Measurements from ENCODE around the gene PLD5. TPM values are rescaled to one million over a fixed set of nuclear protein-coding genes. Genes with fewer than 3 reads are reported as not detected.
A peak's percentile ranks its signal among the peaks of the same experiment; 100 is the strongest.

Gene PLD5
- total RNA-seq, 1 experiment from 2014 or later = not detected

DNA sequence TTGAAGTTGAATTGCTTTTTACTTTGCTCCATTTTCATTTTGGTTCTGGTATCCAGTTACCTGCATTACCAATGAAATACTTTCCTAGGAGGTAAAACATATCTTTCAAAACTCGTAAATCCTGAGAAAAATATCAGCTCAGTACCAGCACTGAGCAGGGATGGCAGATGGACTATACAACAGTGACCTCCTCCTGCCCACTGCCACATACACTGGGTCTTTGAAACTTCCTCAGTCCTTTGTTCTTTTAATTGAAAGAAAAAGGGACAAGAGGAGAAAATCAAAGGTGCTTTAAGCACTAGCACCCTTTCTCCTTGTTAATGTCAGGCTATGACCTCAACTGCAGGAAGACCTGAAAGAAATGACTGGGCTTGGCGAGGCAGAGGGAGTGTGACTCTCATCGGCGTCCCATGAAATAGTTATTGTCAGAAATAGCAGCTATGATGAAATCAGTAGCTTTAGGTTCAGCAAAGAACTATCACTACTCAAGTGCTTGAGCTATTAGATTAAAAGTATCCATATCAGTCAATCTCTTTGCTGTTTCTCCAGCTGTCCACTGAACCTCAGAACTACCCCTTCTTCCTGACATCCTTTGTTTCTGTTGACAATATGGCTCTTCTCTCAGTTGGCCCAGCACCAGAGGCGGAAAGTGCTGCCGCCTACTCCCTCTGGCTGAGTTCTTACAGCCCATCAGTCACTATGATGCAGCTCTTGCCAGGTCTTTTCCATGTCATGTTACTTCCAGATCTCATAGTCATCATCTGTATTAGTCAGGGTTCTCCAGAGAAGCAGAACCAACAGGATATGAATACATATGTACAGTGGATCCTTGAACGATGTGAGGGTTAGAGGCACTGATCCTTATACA, 318.6 kb downstream of the PLD5 start:
- no TSS peak for BruUV-seq (replicated peaks)
- H3K4me2 ChIP-seq (ENCODE audit: low read length) = no peak overlapping the region

DNA sequence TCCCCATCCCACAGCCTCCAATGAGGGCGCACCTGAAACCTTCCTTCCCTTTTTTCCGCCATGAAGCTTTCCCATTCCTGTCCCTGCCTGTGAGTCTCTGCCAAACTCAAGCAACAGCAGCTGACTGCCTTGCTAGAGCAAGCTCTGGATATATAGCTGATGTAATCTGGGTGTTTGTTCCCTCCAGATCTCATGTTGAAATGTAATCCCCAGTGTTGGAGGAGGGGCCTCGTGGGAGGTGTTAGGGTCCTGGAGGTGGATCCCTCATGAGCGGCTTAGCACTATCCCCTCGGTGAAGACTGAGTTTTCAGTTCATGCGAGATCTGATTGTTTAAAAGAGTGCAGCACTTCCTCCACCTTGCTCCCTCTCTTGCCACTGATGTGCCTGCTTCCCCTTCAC, 321.2 kb downstream of the PLD5 start:
- Histone ChIP-seq H3K9ac (ENCODE audit: low read length) (no peak overlapping the region), H2AFZ (ENCODE audit: low read length) (no peak overlapping the region), H3K27me3 (ENCODE audit: low read length) (no peaks in the 10 kb centered on the region), H3F3A (ENCODE audit: low read length, unreplicated experiment) (no peaks in the 10 kb centered on the region), H3K36me3 (ENCODE audit: low read depth, low read length) (no peaks in the 10 kb centered on the region), H3K9me2 (replicated peaks; ENCODE audit: low read length) (no peaks in the 10 kb centered on the region; the same call in 1 of the 2 replicates), H3K79me2 (ENCODE audit: low read length) (no peaks in the 10 kb centered on the region), H3K9me3 (ENCODE audit: low read length) (no peaks in the 10 kb centered on the region), H3K4me1 (ENCODE audit: insufficient read depth, low read length) (peaks cover 4% of the 10 kb centered on the region; the same call in 1 of the 2 replicates), H3K4me2 (ENCODE audit: low read length) (no peak overlapping the region), H4K20me1 (ENCODE audit: low read length) (no peaks in the 10 kb centered on the region), H3K27ac (ENCODE audit: low read length) (no peak overlapping the region), H3K4me3 (ENCODE audit: low read length) (no peak overlapping the region)
- BruUV-seq (replicated peaks) = no TSS peak
- intact Hi-C loops (cut with micrococcal nuclease) = no loop called here
- ChIA-PET CTCF (no interaction called here), POLR2A (ENCODE audit: unreplicated experiment) (no interaction called here)
- ATAC-seq (no peak), DNase-seq (no peak)
- TF ChIP-seq, protein P1, sequence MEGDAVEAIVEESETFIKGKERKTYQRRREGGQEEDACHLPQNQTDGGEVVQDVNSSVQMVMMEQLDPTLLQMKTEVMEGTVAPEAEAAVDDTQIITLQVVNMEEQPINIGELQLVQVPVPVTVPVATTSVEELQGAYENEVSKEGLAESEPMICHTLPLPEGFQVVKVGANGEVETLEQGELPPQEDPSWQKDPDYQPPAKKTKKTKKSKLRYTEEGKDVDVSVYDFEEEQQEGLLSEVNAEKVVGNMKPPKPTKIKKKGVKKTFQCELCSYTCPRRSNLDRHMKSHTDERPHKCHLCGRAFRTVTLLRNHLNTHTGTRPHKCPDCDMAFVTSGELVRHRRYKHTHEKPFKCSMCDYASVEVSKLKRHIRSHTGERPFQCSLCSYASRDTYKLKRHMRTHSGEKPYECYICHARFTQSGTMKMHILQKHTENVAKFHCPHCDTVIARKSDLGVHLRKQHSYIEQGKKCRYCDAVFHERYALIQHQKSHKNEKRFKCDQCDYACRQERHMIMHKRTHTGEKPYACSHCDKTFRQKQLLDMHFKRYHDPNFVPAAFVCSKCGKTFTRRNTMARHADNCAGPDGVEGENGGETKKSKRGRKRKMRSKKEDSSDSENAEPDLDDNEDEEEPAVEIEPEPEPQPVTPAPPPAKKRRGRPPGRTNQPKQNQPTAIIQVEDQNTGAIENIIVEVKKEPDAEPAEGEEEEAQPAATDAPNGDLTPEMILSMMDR (conservative IDR thresholded peaks at IDR 0.05; ENCODE audit: low read depth, low read length) = no peak
- no peak for TF ChIP-seq EZH2 (IDR thresholded peaks at IDR 0.05; ENCODE audit: low read length, unreplicated experiment)
- no peak for TF ChIP-seq EZH2phosphoT487 (IDR thresholded peaks at IDR 0.05; ENCODE audit: borderline replicate concordance, low read length)

More for the DNA sequence above, 318.6 kb downstream of the PLD5 start:
- Histone ChIP-seq H3K27me3 (ENCODE audit: low read length) (no peaks in the 10 kb centered on the region), H3K79me2 (ENCODE audit: low read length) (no peaks in the 10 kb centered on the region), H3K4me1 (ENCODE audit: insufficient read depth, low read length) (peaks cover 4% of the 10 kb centered on the region; the same call in 1 of the 2 replicates), H3K4me3 (ENCODE audit: low read length) (no peak overlapping the region), H4K20me1 (ENCODE audit: low read length) (no peaks in the 10 kb centered on the region), H3K36me3 (ENCODE audit: low read depth, low read length) (no peaks in the 10 kb centered on the region), H3K9me3 (ENCODE audit: low read length) (no peaks in the 10 kb centered on the region), H2AFZ (ENCODE audit: low read length) (no peak overlapping the region), H3K9ac (ENCODE audit: low read length) (no peak overlapping the region), H3F3A (ENCODE audit: low read length, unreplicated experiment) (no peaks in the 10 kb centered on the region), H3K27ac (ENCODE audit: low read length) (peak overlapping the region; percentile 33), H3K9me2 (replicated peaks; ENCODE audit: low read length) (no peaks in the 10 kb centered on the region; the same call in 1 of the 2 replicates)
- CTCF ChIA-PET = no interaction called here
- TF ChIP-seq EZH2 (IDR thresholded peaks at IDR 0.05; ENCODE audit: low read length, unreplicated experiment) = no peak
- TF ChIP-seq, protein P1 (conservative IDR thresholded peaks at IDR 0.05; ENCODE audit: low read depth, low read length) = no peak
- no peak for TF ChIP-seq EZH2phosphoT487 (IDR thresholded peaks at IDR 0.05; ENCODE audit: borderline replicate concordance, low read length)
- intact Hi-C loops (cut with micrococcal nuclease) = no loop called here
- DNase-seq = peak; percentile 64
- POLR2A ChIA-PET (ENCODE audit: unreplicated experiment) = no interaction called here
- peak; percentile 71 for ATAC-seq

DNA sequence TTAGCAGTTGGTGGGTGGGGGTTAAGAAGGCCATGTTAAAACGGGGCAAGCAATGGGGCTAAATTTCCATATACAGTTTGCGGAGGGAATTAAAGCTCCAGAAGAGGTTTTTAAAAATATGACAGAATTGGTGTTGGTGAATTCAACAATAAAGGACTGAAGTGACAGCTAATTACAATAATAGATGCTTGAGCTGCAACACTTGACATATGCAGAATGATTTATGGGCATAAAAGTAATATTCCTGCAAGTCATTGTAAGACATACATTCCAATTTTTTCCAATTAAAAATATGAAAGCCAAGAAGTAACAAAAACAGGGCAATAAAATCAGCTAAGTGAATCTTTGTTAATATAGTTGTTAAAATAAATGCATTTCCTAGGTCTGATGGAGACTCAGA, 323.4 kb downstream of the PLD5 start:
- BruUV-seq (replicated peaks) = no TSS peak
- POLR2A ChIA-PET (ENCODE audit: unreplicated experiment) = no interaction called here
- Histone ChIP-seq H3K79me2 (ENCODE audit: low read length) (no peaks in the 10 kb centered on the region), H3K4me3 (ENCODE audit: low read length) (no peak overlapping the region), H3K9me2 (replicated peaks; ENCODE audit: low read length) (no peaks in the 10 kb centered on the region; the same call in 1 of the 2 replicates), H2AFZ (ENCODE audit: low read length) (no peak overlapping the region), H3K9ac (ENCODE audit: low read length) (no peak overlapping the region), H3K4me1 (ENCODE audit: insufficient read depth, low read length) (no peaks in the 10 kb centered on the region), H3K4me2 (ENCODE audit: low read length) (no peak overlapping the region), H3K27me3 (ENCODE audit: low read length) (peaks cover 6% of the 10 kb centered on the region; the same call in 1 of the 2 replicates), H3F3A (ENCODE audit: low read length, unreplicated experiment) (no peaks in the 10 kb centered on the region), H3K9me3 (ENCODE audit: low read length) (no peaks in the 10 kb centered on the region), H4K20me1 (ENCODE audit: low read length) (no peaks in the 10 kb centered on the region), H3K27ac (ENCODE audit: low read length) (no peak overlapping the region), H3K36me3 (ENCODE audit: low read depth, low read length) (no peaks in the 10 kb centered on the region)
- DNase-seq (no peak), ATAC-seq (no peak)
- CTCF ChIA-PET = no interaction called here
- TF ChIP-seq, protein P1 (conservative IDR thresholded peaks at IDR 0.05; ENCODE audit: low read depth, low read length) = no peak
- no peak for TF ChIP-seq EZH2 (IDR thresholded peaks at IDR 0.05; ENCODE audit: low read length, unreplicated experiment)
- no peak for TF ChIP-seq EZH2phosphoT487 (IDR thresholded peaks at IDR 0.05; ENCODE audit: borderline replicate concordance, low read length)
- intact Hi-C loops (cut with micrococcal nuclease) = no loop called here

All from PC-3 (cell line).